Measurements from ENCODE around the gene HEPACAM.

HEPACAM gene

DNA sequence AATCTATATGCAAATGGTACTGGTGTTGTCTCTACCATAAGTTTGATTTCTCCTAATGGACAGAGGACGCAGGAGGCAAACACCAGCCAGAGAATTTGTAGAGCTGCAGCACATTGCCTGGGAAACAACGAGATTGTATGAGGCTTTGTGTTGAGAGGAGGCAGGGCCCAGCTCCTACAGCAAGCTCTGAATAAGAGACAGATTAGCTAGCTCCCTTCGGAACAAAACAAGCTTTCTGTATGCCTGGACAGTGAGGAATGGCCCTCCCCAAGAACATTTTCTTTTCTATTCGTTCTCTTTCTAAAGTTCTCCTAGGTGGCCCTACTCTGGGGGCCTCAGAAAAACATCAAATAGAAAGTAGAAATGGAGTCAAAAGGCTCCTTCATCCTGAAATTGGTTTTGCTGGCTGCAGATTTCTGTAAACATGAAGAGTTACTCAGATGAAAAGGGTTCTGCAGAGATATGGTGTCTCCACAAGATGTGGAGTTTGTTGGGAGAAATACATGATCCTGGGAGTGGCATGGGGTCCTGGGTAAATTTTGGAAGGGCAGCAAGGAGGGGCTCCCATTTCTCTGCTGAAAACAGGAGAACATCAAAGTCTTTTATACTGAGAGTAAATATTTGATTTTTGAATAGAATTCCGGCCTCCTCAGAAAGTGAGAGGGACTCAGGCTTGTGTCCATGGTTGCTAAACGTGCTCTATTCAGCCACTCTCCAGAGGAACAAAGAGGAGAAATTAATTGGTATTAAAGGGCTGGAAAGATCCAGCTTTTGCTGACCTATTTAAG lies 6.8 kb upstream of the HEPACAM start:
- no peak for ATAC-seq

DNA sequence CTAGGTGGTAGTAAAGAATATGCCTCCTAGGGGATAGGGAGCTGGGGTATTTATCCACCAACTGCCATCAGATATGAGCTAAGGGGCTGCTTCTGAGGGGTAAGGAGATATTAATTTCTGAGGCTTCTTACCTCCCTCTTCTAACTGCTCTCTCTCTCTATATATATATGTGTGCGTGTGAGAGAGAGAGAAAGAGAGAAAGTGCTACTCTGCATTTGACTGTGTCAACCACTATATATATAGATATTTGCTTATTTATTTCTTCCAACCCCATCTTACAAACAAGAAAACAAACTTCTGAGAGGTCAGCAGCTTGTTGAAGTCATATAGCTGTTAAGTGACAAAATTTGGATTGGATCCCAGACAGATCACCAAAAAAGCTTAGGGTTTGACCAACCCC lies 5.9 kb upstream of the HEPACAM start:
- no peak for ATAC-seq

DNA sequence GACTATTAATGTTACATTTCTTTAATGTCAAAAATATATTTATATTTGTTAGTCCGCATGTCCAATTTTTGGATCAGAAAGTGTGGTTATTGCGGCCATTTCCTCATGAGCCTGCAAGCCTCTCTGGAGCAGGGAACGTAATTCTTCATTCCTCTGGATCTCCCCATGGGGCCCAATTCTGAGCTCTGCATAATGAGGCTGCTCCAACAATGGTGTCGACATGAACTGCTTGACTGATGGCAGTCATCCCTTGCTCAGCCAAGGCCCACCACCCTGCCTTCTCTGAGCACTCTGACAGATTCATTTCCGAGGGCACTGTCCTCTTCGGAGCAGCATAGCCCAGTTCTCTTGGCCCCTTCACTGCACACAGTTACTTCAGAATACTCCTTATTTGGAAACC lies 3.1 kb upstream of the HEPACAM start:
- ATAC-seq = no peak

DNA sequence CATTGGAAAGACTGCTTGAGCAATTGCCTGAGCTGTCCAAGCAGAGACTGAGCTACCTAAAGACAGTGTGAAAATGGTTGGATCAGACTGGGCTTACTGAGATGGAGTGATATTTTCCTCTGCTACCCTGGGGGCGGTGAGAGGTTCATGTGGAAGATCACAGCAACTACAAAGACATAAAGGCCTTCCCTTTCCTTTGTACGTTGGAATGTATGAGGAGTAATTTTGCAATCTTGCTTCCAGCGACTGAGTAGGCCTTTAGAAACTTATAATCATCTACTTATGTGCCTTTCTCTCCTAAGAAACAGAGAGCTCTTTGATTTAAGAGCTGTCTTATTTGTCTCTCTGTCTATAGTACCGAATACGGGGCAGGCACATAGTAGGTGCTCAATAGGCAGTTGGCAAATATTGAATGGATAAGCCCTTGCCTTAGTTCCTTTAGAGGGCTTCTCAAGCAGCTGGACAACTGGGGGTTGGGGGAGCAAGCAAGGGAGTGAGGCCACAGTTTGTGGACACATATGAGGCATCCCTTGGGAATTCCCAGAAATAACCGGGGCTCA lies 2.4 kb upstream of the HEPACAM start:
- no peak for ATAC-seq

DNA sequence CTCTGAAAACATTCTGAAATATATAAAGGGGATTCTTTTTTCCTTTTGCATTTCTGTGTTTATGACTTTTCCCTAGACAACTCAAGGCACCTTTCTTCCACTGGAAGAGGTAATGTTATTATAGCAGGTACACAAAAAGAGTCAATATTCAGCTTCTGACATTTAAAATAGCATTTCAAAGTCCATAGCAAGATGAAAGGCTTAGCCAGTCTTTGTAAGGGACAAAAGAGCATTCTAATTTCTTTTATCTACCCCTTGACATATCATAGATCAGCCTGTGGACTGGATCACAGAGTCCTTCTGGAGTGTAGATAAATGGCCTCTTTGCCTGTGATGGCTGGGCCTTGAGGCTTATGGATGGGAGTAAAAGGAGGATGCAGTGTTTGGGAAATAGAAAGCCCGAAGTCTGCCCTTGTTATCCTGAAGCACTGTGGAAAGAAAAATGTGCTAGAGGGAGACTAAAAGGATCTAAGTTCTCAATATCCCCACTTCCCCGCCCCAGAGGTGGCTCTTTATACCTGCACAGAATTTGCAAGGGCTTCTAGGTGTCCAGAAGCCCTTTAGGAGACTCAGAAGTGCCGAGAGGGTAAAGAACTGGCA lies 1.6 kb upstream of the HEPACAM start:
- no peak for ATAC-seq

DNA sequence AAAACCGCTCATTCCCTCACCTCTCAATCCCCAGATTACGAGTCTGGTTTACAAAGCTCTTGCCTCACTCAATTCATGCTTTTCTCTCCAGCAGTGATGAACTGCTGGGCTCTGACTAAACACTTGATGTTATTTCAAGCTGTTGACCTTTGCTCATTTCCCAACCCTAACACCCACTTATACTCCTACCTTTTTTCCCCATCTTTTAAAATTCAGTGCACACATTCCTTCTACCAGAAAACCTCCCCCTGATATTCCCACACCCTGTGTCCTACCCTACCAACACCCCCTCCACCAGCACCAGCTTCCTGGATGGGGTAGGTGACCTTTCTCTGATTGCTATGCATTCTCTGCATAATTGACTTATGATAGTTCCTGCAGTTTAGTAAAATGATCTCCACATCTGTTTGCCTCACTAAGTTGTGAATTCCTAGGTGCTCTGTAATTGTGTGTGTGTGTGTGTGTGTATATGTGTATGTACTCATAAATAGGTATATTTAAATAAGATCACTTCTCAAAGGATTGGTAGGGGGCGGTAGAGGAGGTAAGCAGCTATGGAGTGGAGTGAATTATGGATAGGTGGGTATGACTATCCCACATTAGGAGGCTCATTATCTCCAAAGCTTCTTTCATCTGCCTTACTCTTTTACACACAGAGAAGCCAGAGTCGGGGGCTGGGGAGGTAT lies 842 bp downstream of the HEPACAM start:
- no peak for ATAC-seq

DNA sequence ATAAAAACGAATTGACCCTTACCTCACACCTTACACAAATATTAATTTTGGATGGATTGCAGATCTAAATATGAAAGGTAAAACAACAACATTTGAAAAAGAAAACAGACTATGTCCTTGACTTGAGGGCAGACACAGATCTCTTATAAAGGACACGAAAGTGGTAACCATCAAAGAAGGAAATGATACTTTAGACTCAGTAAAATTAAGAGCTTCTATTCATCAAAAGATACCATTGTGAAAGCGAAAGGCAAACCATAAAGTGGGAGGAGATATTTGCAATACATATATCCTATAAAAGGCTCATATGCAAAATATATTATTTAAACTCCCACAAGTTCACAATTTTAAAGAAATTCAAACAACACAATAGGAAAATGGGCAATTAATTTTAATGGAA lies 5.0 kb downstream of the HEPACAM start:
- peak in 1 of 2 donors; percentile 58 for ATAC-seq

DNA sequence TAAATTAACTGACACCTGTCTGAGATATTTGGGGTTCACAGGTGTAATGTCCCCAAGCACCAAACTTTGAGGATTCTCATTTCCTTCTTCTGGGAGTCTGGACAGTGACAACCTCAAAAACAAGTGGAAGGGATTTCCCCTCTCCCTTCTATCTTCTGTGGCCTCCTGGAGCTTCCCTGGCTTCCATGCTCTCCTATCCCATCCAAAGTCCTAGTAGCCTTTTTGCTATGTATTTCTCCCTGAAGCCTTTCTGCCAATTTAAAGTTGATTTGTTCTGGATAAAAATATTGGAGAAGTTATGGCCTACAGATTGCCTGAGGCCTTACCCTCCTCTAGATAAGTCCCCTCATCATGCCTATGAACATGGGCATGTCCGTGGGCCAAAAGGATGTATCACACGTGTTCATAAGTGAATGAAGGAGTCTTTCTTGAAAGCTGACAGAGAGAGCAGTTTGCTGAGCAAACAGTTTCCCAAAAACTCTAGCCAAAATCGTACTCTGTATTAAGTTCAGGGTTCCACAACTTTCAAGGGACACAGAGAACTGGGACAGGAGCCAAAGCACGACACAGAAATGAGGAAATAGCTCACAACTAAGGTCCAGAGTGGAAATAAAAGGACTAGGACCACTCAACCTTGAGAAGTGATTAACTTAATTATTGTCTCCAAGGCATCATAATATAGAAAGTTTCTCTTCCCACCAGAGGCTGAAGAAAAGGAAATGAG lies 6.7 kb downstream of the HEPACAM start:
- no peak for ATAC-seq

DNA sequence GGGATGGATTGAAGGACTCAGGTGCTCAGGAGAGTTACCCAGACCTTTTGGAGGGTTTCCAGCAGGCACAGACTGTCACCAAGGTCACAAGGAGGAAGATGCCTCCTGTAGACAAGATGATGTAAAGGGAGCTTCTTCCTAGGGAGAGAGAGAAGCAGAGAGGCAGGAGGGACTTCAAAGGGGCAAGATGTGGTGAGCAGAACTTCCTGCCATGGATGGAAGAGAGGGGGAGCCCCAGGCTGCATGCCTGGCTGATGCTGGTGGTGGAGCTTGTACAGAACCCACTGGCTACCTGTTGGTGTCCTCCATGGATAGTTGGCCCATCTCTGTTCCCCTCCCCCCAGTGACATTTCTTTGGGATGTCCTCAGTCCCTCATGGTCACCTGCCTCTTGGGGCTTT lies 12.6 kb downstream of the HEPACAM start:
- no peak for ATAC-seq

DNA sequence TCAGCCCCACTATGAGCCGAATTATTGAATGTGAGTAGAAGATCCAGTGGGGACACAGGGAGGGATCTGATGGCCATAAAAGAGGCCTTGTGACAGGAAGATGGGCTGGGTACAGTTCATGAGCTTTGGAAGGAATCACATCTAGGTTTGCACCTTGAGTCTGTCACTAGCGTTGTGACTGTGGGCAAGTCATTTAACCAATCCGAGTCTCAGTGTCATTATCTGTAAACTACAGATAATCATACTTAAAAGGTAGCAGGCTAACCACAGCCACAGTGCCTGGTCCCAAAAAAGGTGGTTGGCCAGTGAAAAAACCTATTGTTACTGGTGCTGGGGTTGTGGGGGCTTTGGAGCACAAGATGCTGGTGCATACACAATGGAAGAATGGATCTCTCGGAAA lies 13.0 kb downstream of the HEPACAM start:
- ATAC-seq = no peak

DNA sequence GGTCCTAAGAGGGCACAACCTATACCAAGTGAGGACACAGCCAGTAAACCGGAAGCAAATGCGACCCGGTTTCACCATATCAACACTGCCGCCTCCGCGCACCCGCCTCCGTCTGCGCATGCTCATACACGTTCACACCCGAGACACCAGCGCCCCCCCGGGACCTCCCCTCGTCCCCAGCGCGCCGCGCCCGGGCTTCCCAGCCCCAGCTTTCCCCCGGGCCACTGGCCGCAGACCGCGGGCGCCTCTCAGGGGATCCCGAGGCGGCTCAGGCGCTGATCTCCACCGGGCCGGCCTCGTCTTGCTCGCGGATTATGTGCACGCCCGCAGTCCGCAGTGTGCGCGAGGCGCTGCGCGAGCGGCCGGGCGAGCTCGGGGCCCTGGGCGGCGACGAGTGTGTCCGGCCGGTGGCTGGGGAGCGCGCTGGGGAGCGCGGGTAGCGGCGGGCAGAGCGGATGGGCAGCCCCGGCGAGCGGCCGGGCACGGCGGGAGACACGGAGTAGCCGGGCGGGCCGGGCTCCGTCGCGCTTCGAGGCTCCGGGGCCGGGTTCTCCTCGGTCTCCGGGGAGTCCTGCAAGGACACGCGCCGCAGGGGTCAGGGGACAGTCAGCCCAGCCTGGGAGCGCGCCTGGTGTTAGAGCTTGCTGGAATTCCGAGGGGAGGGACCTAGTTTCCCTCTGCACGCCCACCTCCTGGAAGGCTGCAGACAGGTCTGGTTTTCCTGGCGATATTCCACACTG lies 14.8 kb downstream of the HEPACAM start:
- peak; percentile 76 to 77 for ATAC-seq

DNA sequence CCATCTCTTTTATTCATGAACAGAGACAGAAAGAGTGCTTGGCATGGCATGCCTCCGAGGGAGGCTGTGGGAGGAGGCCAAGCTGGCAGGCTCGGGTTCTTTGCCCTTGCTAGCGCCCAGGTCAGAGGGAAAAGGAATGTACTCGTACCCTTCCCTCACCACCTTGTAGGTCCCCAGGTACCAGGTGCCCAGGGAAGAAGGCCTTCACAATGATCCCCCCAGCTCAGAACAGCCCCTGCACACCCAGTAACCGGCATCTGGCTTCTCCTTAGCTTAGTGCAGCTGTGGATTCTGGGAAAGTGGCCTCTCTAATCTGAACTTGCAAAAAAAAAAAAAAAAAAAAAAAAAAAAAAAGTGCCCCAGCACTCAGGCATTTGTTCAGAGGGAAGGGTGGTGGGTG lies 15.5 kb downstream of the HEPACAM start:
- no peak for ATAC-seq

DNA sequence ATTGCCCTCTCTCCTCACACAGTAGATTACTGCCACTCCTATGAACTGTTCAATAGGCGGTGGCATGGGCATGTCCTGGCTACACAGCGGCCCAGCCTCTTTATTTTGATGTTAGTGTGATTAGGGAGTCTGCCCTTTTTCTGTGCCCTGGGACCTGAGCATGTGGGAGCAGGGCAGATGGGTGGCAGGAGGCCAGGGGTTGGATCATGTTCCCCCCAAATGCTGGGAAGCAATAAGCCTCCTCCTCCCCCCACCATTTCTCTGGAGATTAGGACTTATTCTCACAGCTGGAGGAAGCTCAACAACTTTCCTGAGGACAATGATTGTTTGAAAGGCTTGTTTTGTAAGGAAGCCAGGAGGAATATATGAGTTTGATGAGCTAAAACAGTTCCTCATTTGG lies 15.9 kb downstream of the HEPACAM start:
- no peak for ATAC-seq

DNA sequence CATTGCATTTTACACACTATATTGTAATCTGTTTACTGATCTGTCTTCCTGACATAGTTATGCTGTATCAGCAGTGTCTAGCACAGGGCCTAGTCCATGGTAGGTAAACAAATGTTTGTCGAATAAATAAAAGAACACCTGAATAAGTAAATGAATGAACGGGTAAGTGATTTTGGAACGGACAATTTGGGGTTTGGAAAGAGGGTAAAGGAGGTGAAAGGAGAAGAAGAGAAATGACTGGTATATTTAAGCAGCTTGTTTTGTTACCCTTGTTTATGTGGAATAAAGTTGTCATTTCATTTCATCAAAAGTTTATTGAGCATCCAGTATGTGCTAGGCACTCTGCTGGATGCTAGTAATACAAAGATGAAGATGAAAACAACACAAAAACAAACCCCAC lies 16.9 kb downstream of the HEPACAM start, which contains the start of gene HEPN1:
HEPN1 (plus strand) TSS at position 301 of the 400 bp plus-strand sequence.
- no peak for ATAC-seq

DNA sequence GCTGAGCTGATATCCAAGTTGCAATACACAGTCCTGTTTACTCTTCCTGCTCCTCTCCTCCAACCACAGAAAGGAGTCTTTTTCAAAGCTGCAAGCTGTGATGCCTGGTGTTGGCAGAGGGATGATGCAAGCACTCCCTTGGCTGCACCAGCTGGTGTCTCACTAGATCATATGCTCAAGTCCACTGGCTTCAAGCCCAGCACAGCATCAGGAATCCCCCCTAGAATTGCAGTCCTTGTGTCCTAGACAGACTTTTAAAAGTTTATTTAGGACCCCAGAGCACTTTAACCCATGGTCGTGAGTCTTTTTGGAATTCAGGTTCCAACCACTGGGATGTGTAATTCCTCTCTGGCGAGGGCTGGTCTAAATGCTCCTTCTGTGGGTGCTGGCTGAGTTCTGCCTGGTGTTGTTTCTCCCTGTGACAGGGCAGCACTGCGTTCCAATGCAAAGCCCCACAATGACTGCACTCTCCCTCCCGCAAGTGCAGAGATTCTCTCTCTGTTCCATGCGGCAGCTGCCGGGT lies 18.7 kb downstream of the HEPACAM start:
- no peak for ATAC-seq

DNA sequence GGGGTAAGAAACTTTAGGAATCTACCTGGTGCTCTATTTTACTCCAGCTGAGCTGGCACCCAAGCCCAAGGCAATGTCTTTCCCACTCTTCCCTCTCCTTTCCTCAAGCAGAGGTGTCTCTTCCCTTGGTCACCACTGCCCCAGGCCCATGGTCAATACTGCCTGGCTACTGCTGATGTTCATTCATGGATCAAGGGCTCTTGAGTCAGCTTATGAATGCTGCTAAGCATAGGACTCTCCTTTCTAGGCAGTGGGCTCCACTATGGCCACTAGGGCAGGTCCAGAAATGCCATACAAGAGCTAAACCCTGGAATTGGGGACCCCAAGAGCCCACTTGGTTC lies 19.5 kb downstream of the HEPACAM start:
- no peak for ATAC-seq

DNA sequence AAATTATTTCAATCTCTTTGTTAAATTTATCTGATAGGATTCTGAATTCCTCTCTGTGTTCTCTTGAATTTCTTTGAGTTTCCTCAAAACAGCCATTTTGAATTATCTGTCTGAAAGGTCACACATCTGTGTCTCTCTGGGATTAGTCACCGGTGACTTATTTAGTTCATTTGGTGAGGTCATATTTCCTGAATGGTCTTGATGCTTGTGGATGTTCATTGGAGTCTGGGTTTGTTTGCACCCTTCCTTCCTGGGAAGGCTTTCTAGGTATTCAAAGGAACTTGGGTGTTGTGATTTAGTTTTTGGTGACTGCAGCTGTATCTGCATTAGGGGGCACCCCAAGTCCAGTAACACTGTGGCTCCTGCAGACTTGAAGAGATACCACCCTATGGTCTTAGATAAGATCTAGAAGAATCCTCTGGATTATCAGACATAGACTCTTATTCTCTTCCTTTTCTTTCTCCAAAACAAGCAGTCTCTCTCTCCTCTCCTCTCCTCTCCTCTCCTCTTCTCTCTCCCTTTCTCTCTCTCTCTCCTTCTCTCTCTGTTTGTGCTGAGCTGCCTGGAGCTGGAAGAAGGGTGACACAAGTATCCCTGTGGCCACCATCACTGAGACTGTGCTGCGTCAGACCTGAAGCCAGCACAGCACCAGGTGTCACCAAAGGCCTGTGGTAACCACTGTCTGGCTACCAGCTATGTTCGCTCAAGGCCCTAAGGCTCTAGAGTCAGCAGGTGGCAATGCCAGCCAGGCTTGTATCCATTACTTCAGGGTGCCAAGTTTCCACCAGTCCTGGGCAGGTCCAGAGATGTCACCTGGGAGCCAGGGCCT lies 20.1 kb downstream of the HEPACAM start:
- ATAC-seq = no peak

DNA sequence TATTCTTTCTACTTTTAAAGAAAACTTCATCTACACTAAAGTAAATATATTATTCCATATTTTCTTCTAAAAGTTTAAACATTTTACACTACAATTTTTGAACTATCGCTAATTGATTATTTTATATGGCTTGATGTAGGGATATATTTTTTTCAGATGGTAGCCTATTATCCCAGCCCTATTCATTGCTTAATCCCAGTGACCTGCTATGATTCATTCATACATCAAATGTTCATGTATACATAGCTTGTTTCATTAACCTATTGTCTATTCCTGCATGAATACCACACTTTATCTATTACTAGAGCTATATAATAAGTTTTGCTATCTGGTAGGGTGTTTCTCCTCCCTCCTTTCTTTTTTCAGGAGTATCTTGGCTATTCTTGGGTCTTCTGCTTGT lies 33.2 kb downstream of the HEPACAM start:
- ATAC-seq = no peak

DNA sequence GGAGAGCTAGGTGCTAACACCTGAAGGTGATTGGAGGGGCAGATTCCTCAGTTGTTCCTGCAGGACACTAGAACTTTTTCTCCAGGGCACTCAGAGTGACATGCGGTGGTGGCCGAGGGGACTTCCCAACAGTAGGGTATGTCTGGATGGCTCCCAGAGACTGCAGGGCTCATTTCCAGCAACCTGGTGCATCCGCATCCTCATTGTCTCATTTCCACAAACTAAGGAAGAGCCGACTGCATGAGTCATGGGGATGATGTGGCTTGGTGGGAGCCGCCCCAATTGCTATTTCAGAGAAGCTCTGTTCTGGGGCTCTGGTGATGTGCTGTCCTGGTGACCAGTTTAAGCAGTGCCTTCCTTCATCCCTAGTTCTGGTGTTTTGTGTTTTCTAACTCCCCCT lies 35.4 kb downstream of the HEPACAM start:
- no peak for ATAC-seq

DNA sequence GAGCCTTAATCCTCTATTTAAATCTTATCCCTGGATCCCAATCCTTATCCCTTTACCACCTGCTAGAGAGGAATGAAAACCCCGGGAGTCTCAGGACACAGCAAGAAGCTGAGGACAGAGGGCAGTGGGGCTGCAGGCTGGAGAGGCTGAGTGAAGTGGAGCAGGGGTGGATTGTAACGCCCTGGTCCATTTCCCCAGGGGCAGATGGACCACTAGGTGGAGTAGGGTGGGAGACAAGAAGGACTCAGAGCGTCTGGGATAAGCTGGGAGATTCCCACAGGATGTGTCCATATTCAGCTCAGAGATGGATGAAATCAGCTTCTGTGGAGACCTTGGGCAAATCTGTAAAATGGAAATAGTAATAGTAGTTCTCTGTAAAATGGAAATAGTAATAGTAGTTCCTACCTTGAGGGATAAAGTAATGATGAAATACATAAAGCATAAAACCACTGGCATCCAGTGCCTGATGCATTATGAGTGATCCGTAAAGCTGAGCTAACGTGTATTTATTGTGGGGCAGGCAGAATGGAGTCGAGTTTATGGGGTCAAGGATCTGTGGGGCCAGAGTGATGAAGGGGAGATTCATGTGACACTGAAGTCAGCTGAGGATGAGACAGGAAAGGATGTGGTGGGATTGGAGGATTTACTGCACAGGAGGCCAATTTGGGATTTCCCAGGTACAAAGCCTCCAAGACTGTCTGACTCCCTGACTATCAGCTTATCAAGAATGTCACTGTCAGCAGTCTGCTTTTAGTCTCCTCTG lies 36.3 kb downstream of the HEPACAM start:
- no peak for ATAC-seq

Data from activated CD4-positive, CD25-positive, alpha-beta regulatory T cell treated with anti-CD3 and anti-CD28 coated beads, Interleukin-2, amount 50 U/mL, for 24 hours (primary cell).